Effector memory CD8-positive, alpha-beta T cell (primary cell): Measurements from ENCODE around the gene TMIGD2.
A peak's percentile ranks its signal among the peaks of the same experiment; 100 is the strongest.
"Not testable (repeated sequence)": the region's sequence is repeated elsewhere in the genome, so short reads cannot be mapped to it uniquely, and the experiment has no call there.

Experiments
- ATAC-seq: fragments of 150-1000 bp; cut with Tn5 transposase; replicated peaks from 2 replicates; pipeline ENCODE4 v1.10.0; 2021; ENCODE audit warnings: mild to moderate bottlenecking, moderate library complexity
- DNase-seq, 3 experiments: peaks; one replicate each; pipeline ENCODE4 v3.0.0; 2021
- H3K27ac Mint-ChIP-seq, 2 donors: one replicate each; pipeline ENCODE4 v1.8.0; 2022; ENCODE audit warnings: mild to moderate bottlenecking in 2 of 2, mixed read lengths in 2 of 2, moderate library complexity in 2 of 2
- H3K27me3 Mint-ChIP-seq, 2 donors: one replicate each; pipeline ENCODE4 v1.8.0; 2022; ENCODE audit warnings: mixed read lengths in 2 of 2
- H3K36me3 Mint-ChIP-seq: one replicate; pipeline ENCODE4 v1.8.0; 2022; ENCODE audit warnings: mild to moderate bottlenecking, moderate library complexity, mixed read lengths; ENCODE audit not compliant: insufficient read depth
- H3K4me1 Mint-ChIP-seq, 2 donors: one replicate each; pipeline ENCODE4 v1.8.0; 2022; ENCODE audit warnings: low read depth in 2 of 2, mixed read lengths in 2 of 2
- H3K4me3 Mint-ChIP-seq, 2 donors: one replicate each; pipeline ENCODE4 v1.8.0; 2022; ENCODE audit warnings: mild to moderate bottlenecking in 2 of 2, mixed read lengths in 2 of 2, moderate library complexity in 2 of 2
- H3K9me3 Mint-ChIP-seq, 2 donors: one replicate each; pipeline ENCODE4 v1.8.0; 2022; ENCODE audit warnings: mixed read lengths in 2 of 2

The TMIGD2 gene

DNA sequence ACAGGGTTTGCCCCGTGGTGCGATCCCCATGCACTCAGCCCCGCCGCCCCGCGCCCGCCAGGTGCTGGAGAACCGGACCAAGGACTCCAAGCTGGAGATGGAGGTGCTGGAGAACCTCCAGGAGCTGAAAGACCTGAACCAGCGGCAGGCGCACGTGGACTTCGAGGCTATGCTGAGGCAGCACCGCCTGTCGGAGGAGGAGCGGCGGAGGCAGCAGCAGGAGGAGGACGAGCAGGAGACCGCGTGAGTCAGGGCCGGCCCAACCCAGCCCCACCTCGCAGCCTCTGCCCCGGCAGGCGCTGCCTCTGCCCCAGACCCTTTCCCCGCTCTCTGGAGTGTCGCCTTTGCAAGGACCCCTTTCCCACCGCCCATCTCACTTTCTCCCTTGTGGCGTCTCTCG lies 44.0 kb downstream of the TMIGD2 start:
- ATAC-seq (no peak), DNase-seq (no peak)

DNA sequence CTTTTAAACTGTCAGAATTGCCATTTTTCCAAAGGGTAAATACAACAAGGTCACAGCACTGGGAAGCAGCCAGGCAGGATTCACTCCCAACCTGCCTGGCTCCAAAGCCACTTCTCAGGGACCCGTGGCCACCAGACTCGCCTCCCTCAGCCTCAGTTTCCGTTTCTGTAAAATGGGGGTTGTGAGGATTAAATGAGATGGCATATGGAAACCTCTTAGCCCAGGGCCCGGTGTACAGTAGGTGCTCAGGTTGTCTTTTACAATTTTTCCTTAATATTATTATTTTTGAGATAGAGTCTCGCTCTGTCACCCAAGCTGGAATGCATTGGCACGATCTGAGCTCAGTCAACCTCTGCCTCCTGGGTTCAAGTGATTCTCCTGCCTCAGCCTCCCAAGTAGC lies 45.2 kb downstream of the TMIGD2 start:
- H3K36me3 Mint-ChIP-seq = peaks cover 99% of the 10 kb centered on the region
- H3K27ac Mint-ChIP-seq = no peak overlapping the region
- peaks cover 1 to 6% of the 10 kb centered on the region in 2 donors for H3K4me1 Mint-ChIP-seq
- no peak overlapping the region for H3K4me3 Mint-ChIP-seq
- no peak for ATAC-seq
- no peak for DNase-seq
- no peaks in the 10 kb centered on the region for H3K27me3 Mint-ChIP-seq
- H3K9me3 Mint-ChIP-seq = peaks cover 0 to 2% of the 10 kb centered on the region in 2 donors

More for the DNA sequence above, 44.0 kb downstream of the TMIGD2 start:
- peaks cover 99% of the 10 kb centered on the region for H3K36me3 Mint-ChIP-seq
- H3K9me3 Mint-ChIP-seq = peaks cover 0 to 2% of the 10 kb centered on the region in 2 donors
- H3K4me3 Mint-ChIP-seq = no peak overlapping the region
- H3K27me3 Mint-ChIP-seq = no peaks in the 10 kb centered on the region
- H3K4me1 Mint-ChIP-seq = peaks cover 1 to 6% of the 10 kb centered on the region in 2 donors
- H3K27ac Mint-ChIP-seq = peak overlapping the region in 1 of 2 donors; percentile 78

DNA sequence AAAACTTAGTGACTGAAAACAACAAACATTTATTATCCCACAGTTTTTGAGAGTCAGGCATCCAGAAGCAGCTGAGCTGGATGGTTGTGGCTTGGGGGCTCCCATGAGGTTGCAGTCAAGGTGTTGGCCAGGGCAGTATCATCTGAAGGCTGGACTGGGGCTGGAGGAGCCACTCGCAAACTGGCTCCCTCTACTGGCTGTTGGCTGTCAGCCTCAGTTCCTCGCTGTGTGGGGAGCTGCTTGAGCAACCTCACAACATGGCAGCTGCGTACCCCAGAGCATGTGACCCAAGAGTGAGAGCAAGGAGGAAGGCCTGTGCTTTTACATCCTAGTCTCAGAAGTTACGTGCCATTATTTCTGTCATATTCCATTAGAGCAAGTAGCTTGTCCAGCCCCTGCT lies 45.6 kb downstream of the TMIGD2 start:
- peaks cover 99% of the 10 kb centered on the region for H3K36me3 Mint-ChIP-seq
- H3K27ac Mint-ChIP-seq = no peak overlapping the region
- no peak overlapping the region for H3K4me3 Mint-ChIP-seq
- H3K27me3 Mint-ChIP-seq = no peaks in the 10 kb centered on the region
- no peak for DNase-seq
- no peak for ATAC-seq
- H3K9me3 Mint-ChIP-seq = peaks cover 0 to 2% of the 10 kb centered on the region in 2 donors
- H3K4me1 Mint-ChIP-seq = peaks cover 1 to 6% of the 10 kb centered on the region in 2 donors

DNA sequence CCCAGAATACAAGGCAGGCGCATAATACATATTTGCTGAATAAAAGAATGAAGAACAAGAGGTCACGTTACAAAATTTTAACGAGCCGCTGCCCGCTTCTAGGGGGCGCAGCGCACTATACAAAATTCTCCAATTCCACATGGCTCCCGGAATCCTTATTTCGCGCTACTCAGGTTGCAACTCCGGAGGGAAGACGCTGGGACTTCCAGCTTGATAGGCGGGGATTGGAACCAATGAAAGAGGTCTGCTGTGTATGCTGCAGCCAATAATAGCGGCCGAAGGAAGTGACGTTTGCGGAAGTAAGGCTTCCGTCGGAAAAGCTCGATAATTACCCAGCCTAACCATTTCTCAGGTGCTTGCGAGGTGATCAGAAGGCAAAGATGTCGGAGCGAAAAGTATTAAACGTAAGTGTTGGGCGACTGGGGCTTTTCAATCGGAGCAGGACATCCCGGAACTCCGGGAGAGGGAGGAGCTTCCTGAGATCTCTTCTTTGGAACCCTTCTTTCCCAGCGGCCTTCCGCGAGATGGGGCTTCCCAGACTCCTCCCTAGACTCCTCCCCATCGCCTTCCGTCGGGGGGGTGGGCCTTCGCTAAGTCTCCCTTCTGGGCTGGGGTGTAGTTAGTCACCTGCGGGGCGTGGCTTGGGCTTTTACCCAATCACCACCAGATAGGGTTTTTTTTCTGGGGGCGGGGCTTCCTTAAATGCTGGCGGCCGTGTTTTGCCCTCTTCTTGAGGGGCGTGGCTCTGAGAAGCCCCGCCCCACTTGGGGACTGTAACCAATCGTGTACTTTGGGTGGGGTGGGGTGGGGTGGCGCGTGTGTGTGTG lies 55.2 kb downstream of the TMIGD2 start, which contains the start of gene YJU2:
YJU2 (plus strand) TSS at position 314 of the 827 bp plus-strand sequence; CDS start at position 381, 67 bp downstream.
- Mint-ChIP-seq H3K27ac (peak within 1 kb of the TSS; percentile 99), H3K27me3 (peaks cover 0 to 2% of the 10 kb centered on the region in 2 donors), H3K36me3 (peaks cover 62% of the 10 kb centered on the region), H3K9me3 (peaks cover 0 to 1% of the 10 kb centered on the region in 2 donors), H3K4me1 (peaks cover 4 to 23% of the 10 kb centered on the region in 2 donors), H3K4me3 (peak within 1 kb of the TSS; percentile 87 to 91)
- DNase-seq (peak; percentile 98 to 100 (median 99)), ATAC-seq (peak; percentile 92)

DNA sequence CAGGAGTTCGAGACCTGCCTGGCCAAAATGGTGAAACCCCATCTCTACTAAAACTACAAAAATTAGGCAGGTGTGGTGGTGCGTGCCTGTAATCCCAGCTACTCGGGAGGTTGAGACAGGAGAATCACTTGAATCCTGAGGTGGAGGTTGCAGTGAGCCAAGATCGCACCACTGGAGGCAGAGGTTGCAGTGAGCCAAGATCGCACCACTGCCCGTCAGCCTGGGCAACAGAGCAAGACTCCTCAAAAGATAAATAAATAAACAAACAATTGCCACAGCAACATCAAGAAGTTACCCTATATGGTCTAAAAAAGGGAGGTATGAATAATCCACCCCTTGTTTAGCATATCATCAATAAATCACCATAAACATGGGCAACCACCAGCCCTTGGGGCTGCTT lies 56.3 kb downstream of the TMIGD2 start:
- H3K4me1 Mint-ChIP-seq = peaks cover 4 to 23% of the 10 kb centered on the region in 2 donors
- not testable (repeated sequence) for H3K9me3 Mint-ChIP-seq, DNase-seq, ATAC-seq, H3K27me3 Mint-ChIP-seq
- peaks cover 51% of the 10 kb centered on the region for H3K36me3 Mint-ChIP-seq
- peak overlapping the region; percentile 87 to 91 for H3K4me3 Mint-ChIP-seq
- peak overlapping the region; percentile 99 for H3K27ac Mint-ChIP-seq
